NK-92 treated with Interleukin-12 subunit alpha and Interleukin-12 subunit beta, amount 100 ng/mL, for 24 hours (cell line): ENCODE measurements around the gene ADPRHL1.

Experiments used
- DNase-seq: peaks from one replicate; lab custom pipeline; 2025; lab: John Stamatoyannopoulos, UW

ADPRHL1 gene

DNA sequence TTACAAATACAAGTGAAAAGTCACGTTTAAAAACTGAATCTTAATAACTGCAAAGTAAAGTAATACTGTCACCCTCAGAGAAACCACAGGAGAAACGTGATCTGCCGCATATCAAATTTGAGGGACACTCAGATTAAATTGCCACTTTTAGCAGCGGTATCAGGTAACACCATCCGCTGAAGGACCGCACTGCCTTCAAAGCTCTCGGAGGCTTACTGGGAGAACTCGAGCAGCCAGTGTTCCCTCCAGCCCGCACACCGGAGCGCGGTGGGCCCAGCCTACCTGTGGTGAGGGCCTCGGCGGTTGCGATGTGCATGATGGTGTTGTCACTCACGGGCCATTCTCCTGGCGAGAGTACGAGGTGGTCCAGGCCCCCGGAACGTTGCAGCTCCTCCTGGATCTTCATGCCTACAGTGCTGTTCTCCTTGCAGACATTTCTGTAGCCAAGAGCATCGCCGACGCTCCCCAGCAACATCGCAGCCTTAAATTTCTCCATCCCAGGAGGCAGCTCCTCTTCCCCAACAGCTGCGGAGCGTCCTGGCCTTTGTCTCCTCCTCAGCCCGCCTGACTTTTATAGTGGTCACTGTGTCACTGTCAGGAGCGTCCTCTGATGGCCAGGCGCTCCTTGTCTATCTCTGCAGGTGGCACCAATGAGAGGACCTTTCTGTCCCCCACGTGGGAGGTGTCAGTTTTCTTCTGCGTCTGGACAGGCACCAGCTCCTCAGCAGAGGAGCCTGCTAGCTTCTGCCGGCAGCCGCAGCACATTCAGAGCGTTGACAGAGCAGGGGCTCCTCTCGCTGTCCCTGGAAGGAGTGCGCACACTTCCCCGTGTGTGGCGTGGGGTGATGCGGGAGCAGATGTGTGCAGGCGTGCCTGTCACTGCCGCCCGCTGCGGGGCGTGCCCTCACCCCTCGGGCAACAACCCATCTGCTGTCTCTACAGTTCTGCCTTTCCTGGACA, at the start of gene ADPRHL1:
TSS of gene ADPRHL1 (minus strand) at position 547 of the 960 bp plus-strand sequence. CDS start at position 496, 51 bp downstream.
- DNase-seq = no peak

DNA sequence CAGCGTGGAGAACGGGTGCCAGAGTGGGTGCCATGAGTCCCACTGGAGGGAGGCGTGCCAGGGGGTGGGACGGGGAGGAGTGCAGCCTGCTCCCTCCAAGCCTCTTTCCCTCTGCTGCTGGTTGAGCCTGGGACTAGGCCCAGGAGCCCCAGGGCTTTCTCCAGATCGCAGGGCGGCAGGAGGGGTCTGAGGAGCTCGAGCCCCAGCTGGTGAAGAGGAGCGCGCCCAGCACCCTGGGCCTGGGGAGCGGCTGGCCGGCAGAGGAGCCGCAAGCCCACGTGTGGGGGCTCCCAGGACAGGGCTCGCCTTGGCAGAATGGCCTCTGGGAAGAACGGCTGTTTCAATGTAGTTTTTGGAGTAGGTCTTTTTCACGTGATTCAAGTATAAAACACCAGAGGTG, 49.4 kb upstream of the ADPRHL1 start:
- DNase-seq = no peak

DNA sequence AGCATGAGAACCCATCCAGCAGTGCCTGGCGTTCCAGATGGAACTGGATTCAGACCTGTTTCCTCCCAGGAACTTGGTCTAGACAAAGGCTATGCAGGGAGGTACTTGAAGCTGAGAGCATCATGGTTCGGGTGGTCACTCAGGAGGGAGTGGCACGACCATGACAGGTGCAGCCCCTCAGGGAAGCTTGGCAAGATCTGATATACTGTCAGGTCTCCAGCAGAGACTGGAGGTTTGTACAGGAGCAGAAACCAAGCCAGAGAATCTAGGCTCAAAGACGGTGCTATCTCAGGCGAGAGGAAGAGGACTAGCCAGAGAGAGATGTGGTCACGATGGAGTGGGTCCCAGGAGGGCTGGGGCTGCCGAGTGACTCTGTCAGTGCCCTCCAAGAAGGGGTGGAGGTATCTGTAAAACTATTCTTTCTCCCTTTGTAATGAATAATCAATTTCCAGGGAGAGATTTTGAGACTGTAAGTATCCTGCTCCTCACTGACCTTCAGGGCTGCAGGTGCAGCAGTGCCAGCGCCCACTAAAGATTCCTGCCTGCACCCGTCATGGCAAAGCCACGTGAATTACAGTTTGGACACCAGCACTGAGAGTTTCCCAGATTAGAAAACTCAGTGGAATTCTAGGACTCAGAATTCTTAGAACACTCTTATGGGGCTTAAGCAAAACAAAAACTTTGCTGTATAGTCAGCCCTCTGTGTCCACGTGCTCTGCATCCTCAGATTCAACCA, 47.4 kb upstream of the ADPRHL1 start:
- no peak for DNase-seq

DNA sequence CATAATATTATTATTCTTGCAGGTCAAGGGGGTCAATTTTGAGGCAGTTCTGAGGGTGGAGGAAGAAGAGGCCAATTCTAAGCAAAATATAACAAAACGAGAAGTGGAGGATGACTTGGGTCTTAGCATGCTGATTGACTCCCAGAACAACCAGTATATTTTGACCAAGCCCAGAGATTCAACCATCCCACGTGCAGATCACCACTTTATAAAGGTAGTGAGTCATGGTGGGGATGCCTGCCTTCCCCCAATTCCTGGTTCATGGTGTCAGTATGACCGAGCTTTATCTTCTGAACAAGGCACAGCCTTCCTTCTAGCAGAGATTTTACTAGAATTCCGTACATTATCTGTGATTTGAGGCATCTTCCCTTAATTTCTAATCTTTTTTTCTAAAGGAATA, 46.6 kb upstream of the ADPRHL1 start:
- DNase-seq = no peak

DNA sequence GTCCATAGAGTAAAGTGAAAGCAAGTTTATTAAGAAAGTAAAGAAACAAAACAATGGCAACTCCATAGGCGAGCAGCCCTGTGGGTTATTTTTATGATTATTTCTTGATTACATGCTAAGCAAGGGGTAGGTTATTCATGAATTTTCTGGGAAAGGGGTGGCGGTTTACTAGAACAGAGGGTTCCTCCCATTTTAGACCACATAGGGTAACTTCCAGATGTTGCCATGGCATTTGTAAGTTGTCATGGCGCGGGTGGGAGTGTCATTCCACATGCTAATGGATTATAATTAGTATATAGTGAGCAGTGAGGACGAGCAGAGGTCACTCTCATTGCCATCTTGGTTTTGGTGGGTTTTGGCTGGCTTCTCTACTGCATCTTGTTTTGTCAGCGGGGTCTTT, 45.6 kb upstream of the ADPRHL1 start:
- DNase-seq = no peak

DNA sequence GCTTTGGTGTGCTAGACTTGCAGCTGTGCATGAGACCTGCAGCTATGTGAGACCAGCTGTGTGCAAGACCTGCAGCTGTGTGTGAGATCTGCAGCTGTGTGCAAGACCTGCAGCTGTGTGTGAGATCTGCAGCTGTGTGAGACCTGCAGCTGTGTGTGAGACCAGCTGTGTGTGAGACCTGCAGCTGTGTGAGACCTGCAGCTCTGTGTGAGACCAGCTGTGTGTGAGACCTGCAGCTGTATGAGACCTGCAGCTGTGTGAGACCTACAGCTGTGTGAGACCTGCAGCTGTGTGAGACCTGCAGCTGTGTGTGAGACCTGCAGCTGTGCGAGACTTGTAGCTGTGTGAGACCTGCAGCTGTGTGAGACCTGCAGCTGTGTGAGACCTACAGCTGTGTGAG, 43.9 kb upstream of the ADPRHL1 start:
- DNase-seq = no peak

DNA sequence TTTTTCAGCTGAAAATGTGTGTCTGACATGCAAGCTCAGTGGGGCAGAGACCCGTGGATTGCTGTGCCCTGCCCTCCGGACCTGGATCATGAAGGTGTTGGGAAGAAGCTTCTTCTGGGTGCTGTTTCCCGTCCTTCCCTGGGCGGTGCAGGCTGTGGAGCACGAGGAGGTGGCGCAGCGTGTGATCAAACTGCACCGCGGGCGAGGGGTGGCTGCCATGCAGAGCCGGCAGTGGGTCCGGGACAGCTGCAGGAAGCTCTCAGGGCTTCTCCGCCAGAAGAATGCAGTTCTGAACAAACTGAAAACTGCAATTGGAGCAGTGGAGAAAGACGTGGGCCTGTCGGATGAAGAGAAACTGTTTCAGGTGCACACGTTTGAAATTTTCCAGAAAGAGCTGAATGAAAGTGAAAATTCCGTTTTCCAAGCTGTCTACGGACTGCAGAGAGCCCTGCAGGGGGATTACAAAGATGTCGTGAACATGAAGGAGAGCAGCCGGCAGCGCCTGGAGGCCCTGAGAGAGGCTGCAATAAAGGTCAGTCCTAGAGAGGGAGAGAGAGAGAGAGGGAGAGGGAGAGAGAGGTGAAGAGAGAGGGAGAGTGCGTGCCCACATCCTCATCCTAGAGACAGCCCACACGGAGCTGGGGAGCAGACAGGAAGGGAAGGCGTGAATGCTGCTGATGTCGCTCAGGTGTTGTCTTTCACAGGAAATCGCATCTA, 42.4 kb upstream of the ADPRHL1 start:
- no peak for DNase-seq

DNA sequence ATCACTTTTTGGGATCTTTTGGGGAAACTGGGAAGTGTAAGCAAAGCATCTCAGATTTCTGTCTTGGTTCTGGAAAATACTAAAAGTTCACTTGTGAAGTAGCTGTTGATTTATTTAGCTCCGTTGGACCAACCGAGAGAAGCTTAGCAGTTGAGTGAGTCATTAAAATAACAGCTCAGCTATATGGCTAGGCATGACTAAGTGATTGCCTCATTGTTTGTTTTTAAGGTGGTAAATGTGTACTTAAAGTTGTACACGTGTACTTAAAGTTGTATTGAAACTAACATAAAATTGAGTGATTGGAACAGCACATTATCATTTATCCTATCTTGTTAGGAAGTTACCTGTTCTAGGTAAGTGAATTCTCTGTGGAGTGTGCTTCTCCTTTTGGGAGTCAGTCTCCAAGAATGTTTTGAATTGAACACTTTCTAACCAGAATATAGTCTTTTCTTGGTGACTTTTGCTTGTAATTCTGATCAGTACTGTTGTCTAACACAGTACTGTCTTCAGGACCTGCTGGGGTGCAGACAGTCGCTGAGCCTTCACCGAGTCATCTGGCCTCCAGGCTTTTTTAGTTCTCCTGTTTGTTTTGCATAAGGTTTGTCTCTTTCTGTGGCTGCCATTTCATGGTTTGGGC, 40.1 kb upstream of the ADPRHL1 start:
- no peak for DNase-seq

DNA sequence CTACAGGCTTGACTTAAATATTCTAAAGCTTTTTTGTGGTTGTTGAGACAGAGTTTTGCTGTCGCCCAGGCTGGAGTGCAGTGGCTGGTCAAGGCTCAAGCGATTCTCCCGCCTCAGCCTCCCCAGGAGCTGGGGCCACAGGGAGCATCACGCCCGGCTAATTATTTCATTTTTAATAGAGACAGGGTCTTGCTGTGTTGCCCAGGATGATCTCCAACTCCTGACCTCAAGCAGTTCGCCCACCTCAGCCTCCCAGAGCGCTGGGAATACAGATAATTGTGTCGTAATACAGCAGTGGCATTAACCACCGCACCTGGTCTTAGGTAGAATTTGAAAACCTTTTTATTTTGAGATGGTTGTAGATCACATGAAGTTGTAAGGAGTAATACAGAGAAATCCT, 38.7 kb upstream of the ADPRHL1 start:
- DNase-seq = no peak

DNA sequence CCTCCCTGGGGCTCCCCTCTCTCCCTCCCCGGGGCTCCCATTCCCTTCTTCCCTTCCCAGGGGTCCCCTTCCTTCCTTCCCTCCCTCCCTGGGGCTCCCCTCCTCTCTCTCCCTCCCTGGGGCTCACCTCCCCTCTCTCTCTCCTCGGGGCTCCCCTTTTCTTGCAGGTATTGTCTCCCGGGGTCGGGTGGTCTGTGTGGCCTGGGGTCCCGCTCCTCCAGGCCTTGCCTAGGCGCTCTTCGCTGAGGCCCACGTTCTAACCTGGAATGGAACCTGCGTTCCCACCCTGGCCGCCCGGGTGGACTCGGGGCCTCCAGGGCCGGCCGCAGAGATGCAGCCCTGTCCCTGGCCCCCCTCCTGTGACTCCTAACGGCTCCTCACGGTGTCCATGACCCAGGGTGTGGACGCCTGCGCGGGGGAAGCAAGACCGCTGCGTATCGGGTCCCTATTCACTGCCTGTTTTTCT, 38.2 kb upstream of the ADPRHL1 start:
- DNase-seq = no peak

DNA sequence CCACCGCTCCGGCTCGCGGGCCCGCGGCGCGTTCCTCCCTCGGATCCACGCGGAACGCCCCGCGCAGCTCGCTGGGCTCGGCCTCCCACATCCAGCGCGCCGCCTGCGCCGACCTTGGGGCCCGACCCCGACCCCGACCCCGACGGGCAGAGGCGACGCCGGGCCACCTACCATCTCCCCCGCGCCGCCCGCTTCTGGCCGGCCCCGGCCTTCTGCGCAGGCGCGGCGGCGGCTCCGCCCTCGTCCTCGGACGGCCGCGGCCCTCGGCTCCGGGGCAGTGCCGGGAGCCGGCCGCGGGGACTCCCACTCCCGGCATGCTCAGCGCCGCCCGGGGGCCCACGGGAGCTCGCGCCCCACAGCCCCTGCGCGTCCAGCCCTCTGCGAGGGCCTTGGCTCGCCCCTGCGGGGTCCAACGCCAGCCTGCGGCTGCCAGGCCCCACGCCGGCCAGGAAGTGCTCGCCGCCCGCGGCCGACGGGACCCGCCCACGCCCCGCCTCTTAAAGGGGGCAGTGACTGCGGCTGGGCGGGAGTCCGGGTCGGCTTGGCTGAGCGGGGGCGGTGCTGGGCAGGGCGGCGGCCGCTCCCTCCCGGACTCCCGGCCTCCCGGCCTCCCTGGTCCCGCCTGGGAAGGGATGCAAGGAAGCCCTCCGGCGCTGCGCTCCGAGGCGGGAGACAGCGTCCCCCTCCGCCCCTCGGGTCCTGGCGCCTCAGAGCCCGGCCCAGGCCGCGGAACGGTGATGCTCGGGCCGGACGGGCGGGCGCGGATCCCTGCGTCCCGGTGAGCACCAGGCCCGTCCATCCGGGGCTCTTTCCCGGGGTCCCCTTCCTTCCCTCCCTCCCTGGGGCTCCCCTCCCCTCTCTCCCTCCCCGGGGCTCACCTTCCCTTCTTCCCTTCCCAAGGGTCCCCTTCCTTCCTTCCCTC, 37.5 kb upstream of the ADPRHL1 start, which contains the start of gene DCUN1D2:
TSS of gene DCUN1D2 (minus strand) at position 216 of the 922 bp plus-strand sequence. CDS start at position 174, 42 bp downstream.
- peak; percentile 91 for DNase-seq

DNA sequence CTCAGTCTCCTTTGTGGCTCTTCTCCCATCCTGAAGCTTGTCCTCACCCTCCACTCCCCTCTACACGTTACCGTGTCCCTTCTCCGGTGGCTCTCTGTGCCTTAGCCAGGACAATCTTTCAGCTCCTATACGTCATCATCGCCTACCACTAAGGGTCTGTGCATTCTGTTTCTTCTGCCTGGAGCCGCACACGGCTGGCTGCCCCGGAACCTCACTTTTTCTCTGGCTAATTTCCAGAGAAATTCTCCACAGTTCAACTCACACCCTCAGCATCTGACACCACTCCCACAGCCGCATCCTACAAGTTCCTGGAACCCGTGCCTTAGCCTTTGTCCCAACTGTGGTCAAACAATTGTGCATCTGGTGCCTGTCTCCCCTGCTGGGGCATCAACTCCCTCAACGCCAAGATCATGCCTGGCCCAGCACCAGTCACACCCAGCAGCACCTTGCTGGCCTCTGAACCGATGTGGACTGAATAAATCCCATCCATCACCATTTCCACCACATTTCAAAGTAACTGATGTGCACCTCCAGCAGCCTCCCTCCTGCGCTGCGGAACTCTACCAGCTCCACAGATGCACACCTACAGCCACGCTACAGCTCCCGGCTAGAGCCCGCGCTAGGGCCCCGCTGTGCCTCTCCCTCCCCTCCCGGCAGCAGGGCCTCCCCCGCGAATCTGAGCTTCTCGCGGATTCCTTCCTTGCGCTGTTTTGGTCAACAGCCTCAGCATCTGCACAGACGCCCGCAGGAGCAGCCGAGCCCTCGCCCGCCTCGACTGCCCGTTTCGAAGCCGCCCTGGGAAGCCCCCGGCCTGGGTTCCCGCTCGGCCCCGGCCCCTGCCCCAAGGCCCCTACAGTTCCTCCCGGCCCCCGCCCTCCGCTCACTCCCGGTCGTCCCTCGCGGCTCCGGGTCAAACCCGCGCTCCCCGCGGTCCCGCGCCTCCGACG, 36.5 kb upstream of the ADPRHL1 start:
- DNase-seq = no peak

DNA sequence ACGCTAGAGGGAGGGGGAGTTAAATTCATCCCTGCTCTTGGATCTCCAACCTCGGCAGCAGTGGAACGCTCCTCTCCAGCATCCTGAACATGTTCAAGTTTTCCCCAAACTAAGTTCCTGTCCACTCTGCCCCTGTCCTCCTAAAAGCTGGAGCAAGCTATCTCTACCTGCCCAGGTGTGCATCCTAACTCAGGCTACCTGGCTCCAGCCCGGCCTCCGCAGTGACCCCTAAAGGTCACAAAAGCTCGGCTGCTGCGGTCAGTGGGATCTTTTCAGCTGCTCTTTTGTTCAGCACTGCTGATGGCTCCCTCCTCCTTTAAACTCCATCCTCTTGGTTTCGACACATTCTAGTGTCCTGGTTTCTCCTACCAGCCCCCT, 35.9 kb upstream of the ADPRHL1 start:
- DNase-seq = no peak

DNA sequence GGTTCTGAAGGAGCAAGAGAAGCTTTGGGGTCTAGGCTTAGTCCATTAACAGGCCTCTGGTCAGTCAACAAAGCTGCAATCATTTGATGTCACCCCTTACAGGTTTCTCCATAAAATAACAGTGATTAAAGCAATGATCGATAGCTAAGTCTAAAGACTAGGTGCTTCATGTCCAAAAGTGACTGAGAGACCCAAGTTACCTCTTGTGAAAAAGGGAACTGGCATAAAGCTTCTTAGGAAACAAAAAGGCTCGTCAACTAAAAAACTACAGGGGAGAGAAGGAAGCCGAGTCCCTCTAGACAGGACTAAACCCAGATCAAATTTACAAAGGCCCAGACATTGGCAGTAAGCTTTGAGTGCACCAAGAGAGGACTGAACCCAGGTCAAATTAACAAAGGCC, 35.0 kb upstream of the ADPRHL1 start:
- no peak for DNase-seq

DNA sequence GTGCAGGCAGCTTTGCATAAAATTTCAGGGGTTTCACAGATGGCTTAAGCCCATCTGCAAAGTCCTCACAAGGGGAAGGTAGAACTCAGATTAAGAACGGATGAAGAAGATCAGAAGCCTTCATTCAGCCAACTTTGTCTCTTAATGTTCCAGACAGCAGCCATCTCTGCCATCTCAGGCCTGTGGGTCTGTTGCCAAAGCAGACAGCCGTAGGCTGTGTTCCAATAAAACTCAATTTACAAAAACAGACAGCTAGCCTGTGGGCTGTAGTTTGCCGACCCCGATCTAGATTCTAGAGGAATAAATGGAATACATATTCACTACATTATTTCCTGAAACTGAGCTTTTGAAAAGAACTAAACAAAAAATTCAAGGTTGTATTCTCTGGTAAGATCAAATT, 33.4 kb upstream of the ADPRHL1 start:
- DNase-seq = no peak

DNA sequence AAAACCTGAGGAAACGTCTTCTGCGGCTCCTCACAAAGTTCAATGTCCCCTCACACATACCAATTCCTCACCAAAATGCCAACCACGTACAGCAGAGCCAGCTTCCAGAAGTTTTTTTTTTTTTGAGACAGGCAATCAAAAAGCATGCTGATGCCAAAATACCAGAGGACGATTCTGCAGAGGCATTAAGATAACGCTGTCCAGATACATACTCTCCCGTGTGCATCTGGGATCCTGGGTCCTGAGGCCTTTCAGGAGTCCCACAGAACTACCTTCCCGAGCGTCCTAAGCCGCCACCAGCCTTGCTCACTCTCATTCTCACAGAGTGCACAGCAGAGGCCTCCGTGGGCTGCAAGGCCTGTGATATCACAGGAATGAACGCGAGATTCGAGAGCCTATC, 32.3 kb upstream of the ADPRHL1 start:
- DNase-seq = no peak

DNA sequence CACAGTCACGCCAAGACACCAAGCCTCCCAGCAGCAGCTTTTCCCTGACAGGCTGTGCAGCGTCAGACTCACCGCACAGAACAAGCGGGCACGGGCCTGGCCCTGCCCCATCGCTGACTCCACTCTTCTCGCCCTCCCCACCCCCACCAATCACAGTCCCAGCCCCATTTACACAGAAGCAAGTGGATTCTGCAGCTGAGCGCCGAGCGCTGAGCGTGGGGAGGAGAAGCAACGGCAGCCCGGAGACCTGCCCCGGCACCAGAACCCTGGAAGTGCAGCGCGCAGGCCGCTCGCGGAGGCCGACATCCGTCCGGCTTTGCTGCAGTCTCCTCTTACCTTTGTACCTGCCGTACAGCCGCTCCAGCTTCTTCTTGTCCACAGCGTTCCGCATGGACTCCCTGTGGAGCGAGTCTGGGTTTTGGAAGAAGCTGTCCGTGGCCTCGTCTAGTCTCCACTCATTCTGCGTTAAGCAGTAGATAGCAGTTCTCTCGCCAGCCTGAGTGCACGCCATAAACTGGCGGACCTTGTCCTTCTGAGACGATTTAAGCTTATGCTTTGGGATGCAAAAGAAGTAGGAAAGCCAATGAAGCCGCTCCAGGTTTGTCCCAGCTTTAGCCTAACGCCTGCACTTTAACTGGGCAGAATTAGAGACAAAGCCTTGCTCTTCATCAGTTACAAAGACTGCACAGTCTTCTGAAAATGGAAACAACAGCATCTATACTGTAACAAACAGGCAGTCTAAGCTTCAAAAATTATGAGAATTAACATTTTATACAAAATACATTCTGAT, 30.4 kb upstream of the ADPRHL1 start:
- DNase-seq = no peak

DNA sequence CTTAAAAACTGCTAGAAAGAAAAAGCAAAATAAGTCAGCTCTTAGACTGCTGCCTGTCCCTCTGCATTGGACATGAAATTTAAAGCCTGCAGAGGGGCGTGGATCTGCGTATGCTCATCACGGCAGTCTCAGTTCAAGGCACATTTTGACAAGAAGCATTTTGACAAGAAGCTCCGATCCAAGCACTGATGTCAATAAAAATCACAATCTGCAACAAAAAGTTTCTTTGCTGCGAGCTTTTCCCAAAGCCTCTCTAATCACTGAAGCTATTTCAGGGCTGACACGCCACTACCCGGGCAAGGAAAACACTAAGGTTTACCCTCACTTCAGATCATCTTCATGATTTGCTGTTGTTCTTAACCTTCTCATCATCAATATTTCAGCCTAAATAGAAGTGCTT, 29.8 kb upstream of the ADPRHL1 start:
- no peak for DNase-seq

DNA sequence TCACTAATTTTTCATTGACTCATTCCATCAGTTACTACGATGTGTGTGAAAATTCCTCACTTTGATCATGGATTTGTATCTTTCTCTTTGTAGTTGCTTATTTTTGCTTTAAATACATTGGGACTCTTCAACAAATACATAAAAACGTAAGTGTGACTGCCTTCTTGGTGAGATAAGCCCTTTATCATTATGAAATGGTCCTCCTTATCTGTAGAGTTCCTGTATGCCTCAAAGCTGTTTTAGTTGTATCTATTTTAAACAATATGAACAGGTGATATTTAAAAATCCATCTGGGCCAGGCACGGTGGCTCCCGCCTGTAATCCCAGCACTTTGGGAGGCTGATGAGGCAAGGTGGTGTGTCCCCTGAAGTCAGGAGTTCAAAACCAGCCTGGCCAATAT, 25.9 kb upstream of the ADPRHL1 start:
- DNase-seq = no peak
